HCT116 (cell line): Measurements from ENCODE around the gene ALDH1A1. TPM values are rescaled to one million over a fixed set of nuclear protein-coding genes. Genes with fewer than 3 reads are reported as not detected.

Experiments
- ATAC-seq: fragments of 200-7000 bp; cut with Tn5 transposase; 2 replicates; pipeline ENCODE4 v1.9.1; 2020; ENCODE audit warnings: mild to moderate bottlenecking, moderate library complexity
- BruUV-seq: library from RNA; stranded (reverse); fragments of 400-500 nt; replicated peaks from 2 replicates; lab custom pipeline; 2021; lab: Mats Ljungman, UMichigan
- CTCF ChIA-PET: fragments of 300-600 bp; sonication (Branson Sonifier 250); formaldehyde crosslinking; loops from one replicate; lab custom pipeline; 2021; ENCODE audit warnings: antibody characterized with exemption; lab: Charles Lee
- POLR2A ChIA-PET: fragments of 300-600, 350-600 bp; sonication (Branson Sonifier 250); formaldehyde crosslinking; loops from one replicate; lab custom pipeline; 2021; ENCODE audit warnings: antibody characterized with exemption; lab: Charles Lee
- RAD21 ChIA-PET, 2 experiments: fragments of 300-600 bp; sonication (Branson Sonifier 250); formaldehyde crosslinking; loops; one replicate each; lab custom pipeline; 2023; ENCODE audit warnings: low total read pairs in 2 of 2; ENCODE audit not compliant: uncharacterized antibody in 2 of 2, unreplicated experiment in 2 of 2, low non-redundant PET in 1 of 2; lab: Charles Lee
- DNase-seq: peaks from one replicate; pipeline ENCODE4 v3.0.0-alpha.2; 2010; ENCODE audit warnings: low read depth, low spot score
- H2AFZ ChIP-seq: fragments of 200-600 bp; shearing (Covaris generic), sonication (generic); 2 replicates; pipeline ENCODE4 v1.6.1; 2017; ENCODE audit warnings: low read depth, mixed run types, mixed read lengths, antibody characterized with exemption, low read length; ENCODE audit not compliant: poor library complexity, severe bottlenecking
- H3K27ac ChIP-seq: 2 replicates; pipeline ENCODE4 v1.5.1; 2012; ENCODE audit warnings: low read depth, low read length
- H3K27me3 ChIP-seq: fragments of 200-600 bp; sonication (generic); 2 replicates; pipeline ENCODE4 v1.6.1; 2016; ENCODE audit warnings: mixed run types, low read length, mixed read lengths; ENCODE audit not compliant: insufficient read depth
- H3K36me3 ChIP-seq, 2 experiments: fragments of 200-500 bp in 1 of 2; fragments of 200-600 bp in 1 of 2; sonication (Bioruptor generic) in 1 of 2; sonication (generic) in 1 of 2; 2 replicates each; pipeline versions ENCODE4 v1.5.1 to v1.6.1; 2014 to 2016; ENCODE audit warnings: low read length in 2 of 2, inconsistent platforms in 1 of 2, mixed read lengths in 1 of 2, mixed run types in 1 of 2; ENCODE audit not compliant: insufficient read depth in 2 of 2, control insufficient read depth in 1 of 2
- H3K4me1 ChIP-seq, 2 experiments: fragments of 200-600 bp in 1 of 2; sonication (generic) in 1 of 2; 2 replicates each; pipeline versions ENCODE4 v1.5.1 to v1.6.1; 2012 to 2017; ENCODE audit warnings: low read length in 2 of 2, inconsistent platforms in 1 of 2, mild to moderate bottlenecking in 1 of 2, mixed read lengths in 1 of 2, mixed run types in 1 of 2, moderate library complexity in 1 of 2; ENCODE audit not compliant: insufficient read depth in 2 of 2, control insufficient read depth in 1 of 2
- H3K4me2 ChIP-seq: fragments of 200-600 bp; sonication (generic); 2 replicates; pipeline ENCODE4 v1.6.1; 2017; ENCODE audit warnings: mixed run types, low read length, mixed read lengths
- H3K4me3 ChIP-seq, 2 experiments: fragments of 200-600 bp in 1 of 2; sonication (generic) in 1 of 2; replicated peaks in 1 of 2; 2 replicates each; pipeline ENCODE4 v1.5.1; 2011 to 2016; ENCODE audit warnings: low read length in 2 of 2, control low read depth in 1 of 2, low read depth in 1 of 2, mild to moderate bottlenecking in 1 of 2, mixed read lengths in 1 of 2, mixed run types in 1 of 2
- H3K79me2 ChIP-seq: fragments of 200-600 bp; sonication (generic); 2 replicates; pipeline ENCODE4 v1.6.1; 2017; ENCODE audit warnings: mild to moderate bottlenecking, mixed run types, low read length, moderate library complexity, mixed read lengths; ENCODE audit not compliant: insufficient read depth
- H3K9ac ChIP-seq: fragments of 200-600 bp; sonication (generic); 2 replicates; pipeline ENCODE4 v1.6.1; 2016; ENCODE audit warnings: low read length, mixed read lengths
- H3K9me2 ChIP-seq: fragments of 200-600 bp; sonication (generic), shearing (Covaris generic); 2 replicates; pipeline ENCODE4 v1.6.1; 2017; ENCODE audit warnings: mixed run types, mild to moderate bottlenecking, moderate library complexity; ENCODE audit not compliant: insufficient read depth
- H3K9me3 ChIP-seq, 2 experiments: fragments of 200-500 bp in 1 of 2; fragments of 200-600 bp in 1 of 2; sonication (Bioruptor generic) in 1 of 2; sonication (generic) in 1 of 2; 2 replicates each; pipeline ENCODE4 v1.6.1; 2014 to 2017; ENCODE audit warnings: low read length in 2 of 2, mixed read lengths in 2 of 2, inconsistent platforms in 1 of 2, low read depth in 1 of 2, mild to moderate bottlenecking in 1 of 2, mixed run types in 1 of 2, moderate library complexity in 1 of 2; ENCODE audit not compliant: control insufficient read depth in 1 of 2, insufficient read depth in 1 of 2
- H4K20me1 ChIP-seq: fragments of 200-600 bp; sonication (generic), shearing (Covaris generic); 2 replicates; pipeline ENCODE4 v1.6.1; 2017; ENCODE audit warnings: mixed run types, mild to moderate bottlenecking, moderate library complexity; ENCODE audit not compliant: insufficient read depth
- CBX3 ChIP-seq: IDR thresholded peaks from 2 replicates; pipeline ENCODE4 v1.6.1; 2012; ENCODE audit warnings: low read depth
- CEBPB ChIP-seq: IDR thresholded peaks from 2 replicates; pipeline ENCODE4 v1.6.1; 2012; ENCODE audit warnings: low read depth
- EGR1 ChIP-seq: IDR thresholded peaks from 2 replicates; pipeline ENCODE4 v1.6.1; 2012; ENCODE audit warnings: low read depth
- ELF1 ChIP-seq: IDR thresholded peaks from 2 replicates; pipeline ENCODE4 v1.6.1; 2012; ENCODE audit warnings: low read depth, borderline replicate concordance
- EZH2 ChIP-seq: fragments of 200-600 bp; sonication (generic); IDR thresholded peaks from 2 replicates; pipeline ENCODE4 v1.6.1; 2017; ENCODE audit warnings: antibody characterized with exemption, mixed run types
- EZH2phosphoT487 ChIP-seq: fragments of 200-600 bp; IDR thresholded peaks from 2 replicates; pipeline ENCODE4 v1.6.1; 2018; ENCODE audit warnings: antibody characterized with exemption, borderline replicate concordance
- FOSL1 ChIP-seq: IDR thresholded peaks from 2 replicates; pipeline ENCODE4 v1.6.1; 2012; ENCODE audit warnings: low read depth
- MAX ChIP-seq: IDR thresholded peaks from 2 replicates; pipeline ENCODE4 v1.6.1; 2012
- POLR2A ChIP-seq: IDR thresholded peaks from 2 replicates; pipeline ENCODE4 v1.7.0; 2011; ENCODE audit warnings: borderline replicate concordance; ENCODE audit not compliant: insufficient read depth, insufficient read length; ENCODE audit errors: extremely low read depth
- RAD21 ChIP-seq: IDR thresholded peaks from 2 replicates; pipeline ENCODE4 v1.6.1; 2012; ENCODE audit warnings: low read depth, mild to moderate bottlenecking
- SIN3A ChIP-seq: IDR thresholded peaks from 2 replicates; pipeline ENCODE4 v1.6.1; 2012; ENCODE audit warnings: low read depth
- SP1 ChIP-seq: IDR thresholded peaks from 2 replicates; pipeline ENCODE4 v1.6.1; 2012; ENCODE audit warnings: low read depth
- SRF ChIP-seq: IDR thresholded peaks from 2 replicates; pipeline ENCODE4 v1.6.1; 2012; ENCODE audit warnings: low read depth
- TCF7L2 ChIP-seq: IDR thresholded peaks from 2 replicates; pipeline ENCODE4 v1.7.0; 2011; ENCODE audit warnings: borderline replicate concordance, inconsistent platforms; ENCODE audit not compliant: insufficient read depth, insufficient read length; ENCODE audit errors: extremely low read depth
- YY1 ChIP-seq: IDR thresholded peaks from 2 replicates; pipeline ENCODE4 v1.6.1; 2011; ENCODE audit warnings: low read length, low read depth, moderate library complexity, mild to moderate bottlenecking; ENCODE audit not compliant: insufficient replicate concordance; ENCODE audit errors: extremely low read depth
- ZBTB33 ChIP-seq: IDR thresholded peaks from 2 replicates; pipeline ENCODE4 v1.6.1; 2011; ENCODE audit warnings: mild to moderate bottlenecking, low read length, moderate library complexity; ENCODE audit not compliant: insufficient replicate concordance; ENCODE audit errors: extremely low read depth
- ZFX ChIP-seq: fragments of 450-650 bp; IDR thresholded peaks from 2 replicates; pipeline ENCODE4 v1.6.1; 2017
- ZNF274 ChIP-seq: fragments of 200-500 bp; sonication (Bioruptor generic); IDR thresholded peaks from 2 replicates; pipeline ENCODE4 v1.6.1; 2014; ENCODE audit warnings: mild to moderate bottlenecking, low read depth, low read length, inconsistent platforms
- intact Hi-C: fragments of 100-400 bp; cut with micrococcal nuclease; formaldehyde crosslinking; loops from 2 replicates; pipeline ENCODE4 v1.10.0; 2022
- total RNA-seq: library from RNA; stranded (reverse); gene quantifications from one replicate; pipeline ENCODE4 v1.2.1, GENCODE V29; 2021; ENCODE audit not compliant: unreplicated experiment
- TF ChIP-seq, protein P1 (sequence below): IDR thresholded peaks from 2 replicates; pipeline ENCODE4 v1.6.1; 2012

ALDH1A1 gene
- total RNA-seq, 1 experiment from 2014 or later = 0.44 TPM

DNA sequence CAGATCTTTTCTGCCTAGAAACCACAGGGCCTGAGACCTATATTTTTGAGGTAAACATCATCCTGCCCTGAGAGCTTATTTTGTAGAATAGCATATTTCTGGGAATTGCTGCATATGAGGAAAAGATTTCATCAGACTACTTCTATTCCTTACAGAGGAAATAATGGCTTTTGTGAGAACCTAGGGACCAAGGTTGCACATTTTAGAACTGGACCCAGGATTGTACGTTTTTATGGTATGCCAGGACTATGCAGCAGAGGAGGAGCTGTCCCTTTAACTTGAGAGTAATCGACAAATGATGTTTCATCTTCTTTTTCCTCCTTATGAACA, 2.2 kb upstream of the ALDH1A1 start:
- Histone ChIP-seq H3K4me1 (no peaks in the 10 kb centered on the region), H2AFZ (no peak overlapping the region), H3K9me3 (no peaks in the 10 kb centered on the region), H3K27me3 (peaks cover 4% of the 10 kb centered on the region), H3K27ac (no peak overlapping the region), H4K20me1 (no peaks in the 10 kb centered on the region), H3K79me2 (no peaks in the 10 kb centered on the region), H3K9ac (no peak overlapping the region), H3K4me2 (no peak overlapping the region), H3K9me2 (no peaks in the 10 kb centered on the region), H3K4me3 (no peak overlapping the region), H3K36me3 (no peaks in the 10 kb centered on the region)
- BruUV-seq = no TSS peak
- no peak for ATAC-seq
- ChIA-PET CTCF (interaction anchor here (0.6 kb wide), 1 partner anchor 1998 kb away, joined by 4 read pairs; no protein-coding TSS in a partner anchor), POLR2A (no interaction called here), RAD21 (no interaction called here)
- intact Hi-C loops = no loop called here
- TF ChIP-seq SIN3A (no peak), EZH2 (no peak), ELF1 (no peak), EGR1 (no peak), CEBPB (no peak), ZNF274 (no peak), EZH2phosphoT487 (no peak), SP1 (no peak)
- TF ChIP-seq, protein P1, sequence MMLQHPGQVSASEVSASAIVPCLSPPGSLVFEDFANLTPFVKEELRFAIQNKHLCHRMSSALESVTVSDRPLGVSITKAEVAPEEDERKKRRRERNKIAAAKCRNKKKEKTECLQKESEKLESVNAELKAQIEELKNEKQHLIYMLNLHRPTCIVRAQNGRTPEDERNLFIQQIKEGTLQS = no peak
- no peak for DNase-seq

- Histone ChIP-seq H3K4me2 (no peak overlapping the region), H3K4me1 (no peaks in the 10 kb centered on the region), H3K27me3 (peaks cover 9% of the 10 kb centered on the region), H3K9me3 (no peaks in the 10 kb centered on the region), H4K20me1 (no peaks in the 10 kb centered on the region), H3K27ac (no peak overlapping the region), H3K79me2 (no peaks in the 10 kb centered on the region), H3K9ac (no peak overlapping the region), H3K4me3 (no peak overlapping the region), H2AFZ (no peak overlapping the region), H3K9me2 (no peaks in the 10 kb centered on the region), H3K36me3 (no peaks in the 10 kb centered on the region)
- RAD21 ChIA-PET = no interaction called here
- DNase-seq = no peak
- POLR2A ChIA-PET = no interaction called here
- BruUV-seq = no TSS peak
- ATAC-seq = no peak
- CTCF ChIA-PET = interaction anchor here (1.7 kb wide), 1 partner anchor 68 kb away, joined by 4 read pairs; no protein-coding TSS in a partner anchor
- intact Hi-C loops = no loop called here
- TF ChIP-seq YY1 (no peak), CBX3 (no peak), EZH2phosphoT487 (no peak), ZFX (no peak), ZBTB33 (no peak), EZH2 (no peak), SRF (no peak), ELF1 (no peak), SP1 (no peak), POLR2A (no peak), SIN3A (no peak), ZNF274 (no peak), CEBPB (no peak), RAD21 (no peak), MAX (no peak), TCF7L2 (no peak), FOSL1 (no peak)
Observed at GRCh38 chr9:72954431-72955125, 1.7 kb upstream of the ALDH1A1 start.
